Activated effector memory CD4-positive, alpha-beta T cell treated with Interleukin-2 at 50 U/mL for 16 hours (primary cell): Measurements from ENCODE around the gene ZNF160.
"Not testable (repeated sequence)": the region's sequence is repeated elsewhere in the genome, so short reads cannot be mapped to it uniquely, and the experiment has no call there.

Experiments
- DNase-seq: peaks from one replicate; pipeline ENCODE4 v3.0.0-alpha.2; 2020

Gene ZNF160

DNA sequence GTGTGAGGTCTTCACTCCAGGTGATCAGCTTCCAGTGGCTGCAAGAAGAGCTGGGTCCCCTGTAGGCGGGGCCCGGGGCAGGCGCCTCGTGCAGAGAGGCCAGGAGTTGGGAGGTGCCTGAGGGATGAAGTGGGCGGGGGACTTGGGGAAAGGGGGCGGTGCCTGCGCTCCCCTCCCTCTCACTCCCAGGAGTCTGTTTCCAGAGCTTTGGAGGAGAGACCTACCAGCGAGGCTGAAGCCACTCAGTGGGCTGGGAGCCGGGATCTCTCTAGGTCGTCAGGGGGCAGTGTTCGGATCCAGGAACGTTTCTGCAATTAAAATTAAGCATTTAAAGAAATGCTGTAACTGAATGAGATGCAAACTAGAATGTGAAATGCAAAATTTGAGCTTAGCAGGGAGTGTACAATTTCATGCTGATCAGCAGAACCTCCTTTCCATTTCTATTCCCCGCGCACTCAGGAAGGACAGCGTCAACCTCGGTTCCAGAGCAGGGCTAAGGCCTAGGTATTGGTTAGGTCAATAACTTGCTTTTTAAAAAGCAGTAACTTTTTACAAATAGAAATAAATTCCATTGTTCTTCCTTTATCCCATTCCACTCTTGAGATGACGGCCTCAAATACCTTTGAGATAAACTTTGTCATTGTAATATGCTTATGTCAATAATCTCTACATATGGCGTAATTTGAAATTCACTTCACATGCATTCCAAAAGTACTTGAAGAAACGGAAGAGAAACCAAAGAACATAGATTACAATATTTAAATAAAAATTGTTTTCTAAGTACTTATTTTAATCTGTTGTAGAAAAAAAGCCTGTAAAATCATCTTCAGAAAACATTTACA is 11.6 kb downstream of the ZNF160 start:
- no peak for DNase-seq

- DNase-seq: no peak
Measured at GRCh38 chr19:53088091-53088490, 15.1 kb downstream of the ZNF160 start.

DNA sequence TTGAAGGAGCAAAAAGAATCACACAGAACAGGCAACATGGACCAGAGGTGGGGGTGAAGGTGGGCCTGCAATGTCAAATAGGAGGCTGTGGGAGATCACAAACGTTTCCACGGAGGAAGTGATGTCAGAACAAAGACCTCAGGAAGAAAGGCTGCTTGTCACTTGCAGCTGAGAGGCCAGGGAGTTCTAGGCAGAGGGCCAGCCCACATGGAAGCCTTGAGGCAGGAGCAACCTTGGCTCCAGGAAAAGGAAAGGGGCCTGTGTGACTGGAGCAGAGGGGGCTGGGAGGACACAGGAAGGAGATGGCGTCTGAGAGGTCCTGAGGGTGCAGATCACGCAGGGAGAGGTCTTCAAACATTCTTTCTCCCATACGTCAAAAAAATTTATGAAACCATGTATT is 16.3 kb downstream of the ZNF160 start:
- DNase-seq: no peak

GRCh38 chr19:53085496-53085895 is 17.7 kb downstream of the ZNF160 start:
- no peak for DNase-seq

DNA sequence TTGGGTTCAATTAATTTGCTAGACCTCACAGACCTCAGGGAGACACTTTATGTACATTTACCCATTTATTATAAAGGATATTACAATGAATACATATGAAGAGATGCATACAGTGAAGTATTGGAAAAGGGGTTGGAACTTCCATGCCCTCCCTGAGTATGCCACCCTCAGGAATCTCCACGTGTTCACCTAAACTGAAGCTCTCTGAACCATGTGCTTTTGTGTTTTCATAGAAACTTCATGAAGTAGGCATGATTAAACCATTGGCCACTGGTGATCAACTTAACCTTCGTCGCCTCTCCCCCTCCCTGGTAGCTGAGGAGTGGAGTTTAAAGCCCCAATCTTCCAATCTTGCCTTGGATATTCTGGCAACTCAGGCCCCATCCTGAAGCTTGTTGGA is 20.3 kb downstream of the ZNF160 start:
- no peak for DNase-seq

GRCh38 chr19:53079313-53079924 is 23.8 kb downstream of the ZNF160 start:
- DNase-seq: no peak

DNA sequence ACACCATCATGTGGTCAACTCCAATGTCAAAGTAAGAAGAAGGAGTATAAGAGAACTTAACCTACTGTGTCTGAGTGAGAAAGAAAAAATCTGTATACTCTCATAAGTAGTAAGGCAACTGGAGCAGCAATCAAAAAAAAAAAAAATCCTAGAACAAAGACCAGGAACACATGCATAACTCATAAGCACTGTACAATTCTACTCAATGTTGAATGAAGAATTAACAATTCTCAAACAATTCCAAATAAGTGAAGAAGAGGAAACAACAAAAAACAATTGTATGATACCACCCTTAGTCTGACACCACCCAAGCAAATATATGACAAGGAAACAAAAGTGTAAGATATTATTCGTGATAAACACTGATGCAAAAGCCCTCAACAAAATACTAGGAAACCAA is 24.6 kb downstream of the ZNF160 start:
- DNase-seq: no peak

DNA sequence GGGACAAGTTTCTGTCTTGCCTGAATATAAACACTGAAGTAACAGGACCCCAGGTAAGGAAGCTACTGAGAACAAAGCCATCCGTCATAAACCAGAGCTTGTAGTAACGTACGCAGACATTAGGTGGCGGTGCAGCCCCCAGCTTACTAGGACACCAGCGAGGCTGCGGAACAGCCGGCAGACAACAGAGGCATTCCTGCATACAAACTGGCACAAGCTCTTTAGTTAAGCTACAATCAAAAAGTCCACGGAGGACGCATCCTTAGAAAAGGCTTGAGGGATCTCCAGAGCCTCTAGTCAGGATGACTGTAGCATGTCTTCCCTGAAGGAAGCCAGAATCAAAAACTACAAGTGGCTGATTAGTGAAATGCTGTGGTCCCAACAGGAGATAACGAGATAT is 26.2 kb downstream of the ZNF160 start:
- no peak for DNase-seq

DNA sequence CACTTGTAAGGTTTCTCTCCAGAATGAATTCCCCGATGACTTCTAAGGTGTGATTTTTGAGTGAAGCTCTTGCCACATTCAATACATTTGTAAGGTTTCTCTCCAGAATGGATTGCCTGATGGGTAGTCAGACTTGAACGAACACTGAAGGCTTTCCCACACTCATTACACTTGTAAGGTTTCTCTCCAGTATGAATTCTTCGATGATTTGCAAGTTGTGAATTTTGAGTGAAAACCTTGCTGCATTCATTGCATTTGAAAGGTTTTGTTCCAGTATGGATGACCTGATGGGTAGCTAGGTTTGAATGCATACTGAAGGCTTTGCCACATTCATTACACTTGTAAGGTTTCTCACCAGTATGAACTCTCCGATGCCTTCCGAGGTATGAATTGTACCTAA is 34.4 kb downstream of the ZNF160 start:
- no peak for DNase-seq

GRCh38 chr19:53068199-53068598 is 35.0 kb downstream of the ZNF160 start:
- no peak for DNase-seq

DNA sequence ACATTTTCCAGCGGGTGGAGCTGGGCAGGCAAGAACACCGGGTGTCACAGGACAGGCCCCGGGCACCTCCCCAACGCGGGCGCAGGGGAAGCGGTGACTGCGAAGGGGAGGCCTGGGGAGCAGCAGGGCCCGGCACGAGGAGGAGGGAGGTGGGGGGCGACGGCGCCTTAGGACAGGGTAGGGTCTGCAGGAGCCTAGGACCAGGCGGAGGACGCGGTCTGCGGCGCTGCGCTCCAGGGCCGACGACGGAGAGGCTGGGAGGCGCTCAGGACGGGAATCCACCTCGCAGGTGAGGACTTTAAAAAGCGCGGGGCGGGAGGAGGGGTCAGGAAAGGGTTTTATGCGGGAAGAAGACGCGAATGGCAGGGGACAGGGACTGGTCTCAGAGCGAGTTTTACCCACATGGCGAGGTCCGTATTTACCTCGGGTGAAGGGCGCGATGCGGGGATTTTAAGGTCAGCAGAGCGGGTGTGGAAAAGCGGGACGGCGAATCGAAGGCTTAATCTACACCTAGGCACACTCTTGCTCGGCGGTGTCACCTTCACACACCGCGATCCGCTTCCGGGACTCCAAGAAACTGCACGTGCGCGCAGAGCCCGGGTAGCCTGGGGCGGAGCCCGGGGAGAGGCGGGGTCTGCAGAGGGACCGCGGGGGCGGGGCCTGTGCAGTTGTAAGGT is 45.2 kb downstream of the ZNF160 start:
- no peak for DNase-seq

DNA sequence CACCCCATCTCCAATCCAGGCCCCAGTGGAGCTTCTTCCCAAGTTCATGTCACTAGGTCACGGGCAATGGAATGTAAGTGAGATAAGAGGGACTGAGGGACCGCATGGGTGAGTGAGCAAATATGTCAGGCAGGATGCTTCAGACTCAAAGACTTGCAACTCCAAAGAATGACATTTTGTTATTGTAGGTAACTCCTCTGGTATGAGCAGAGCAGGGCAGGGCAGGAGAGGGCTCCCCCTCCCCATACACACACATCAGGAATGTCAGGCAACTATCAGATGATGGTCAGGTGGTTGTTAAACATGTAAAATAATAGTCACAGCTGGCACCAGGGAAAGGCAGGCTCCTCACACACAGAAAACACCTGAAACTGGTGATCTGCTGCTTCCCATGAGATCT is 48.1 kb downstream of the ZNF160 start:
- no peak for DNase-seq

DNA sequence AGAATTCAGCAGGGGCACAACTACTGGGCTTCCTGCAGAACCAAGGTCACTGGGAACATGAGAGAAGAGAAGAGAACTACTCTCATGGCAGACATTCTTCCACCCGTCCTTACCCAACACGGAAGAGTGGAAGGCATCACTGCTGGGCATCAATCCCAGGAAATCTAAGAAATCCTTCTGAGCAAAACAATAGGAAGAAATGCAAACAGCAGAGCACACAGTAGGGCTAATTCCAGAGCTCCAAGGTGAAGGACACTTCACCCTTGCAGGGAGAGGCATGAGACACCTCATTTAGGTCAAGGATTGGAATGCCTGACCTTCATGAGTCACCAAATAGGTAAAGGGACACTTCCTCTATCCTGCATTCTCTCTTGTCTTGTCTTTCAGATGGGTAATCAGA is 55.8 kb downstream of the ZNF160 start:
- DNase-seq: no peak

GRCh38 chr19:53045536-53045935 is 57.7 kb downstream of the ZNF160 start:
- DNase-seq: no peak

DNA sequence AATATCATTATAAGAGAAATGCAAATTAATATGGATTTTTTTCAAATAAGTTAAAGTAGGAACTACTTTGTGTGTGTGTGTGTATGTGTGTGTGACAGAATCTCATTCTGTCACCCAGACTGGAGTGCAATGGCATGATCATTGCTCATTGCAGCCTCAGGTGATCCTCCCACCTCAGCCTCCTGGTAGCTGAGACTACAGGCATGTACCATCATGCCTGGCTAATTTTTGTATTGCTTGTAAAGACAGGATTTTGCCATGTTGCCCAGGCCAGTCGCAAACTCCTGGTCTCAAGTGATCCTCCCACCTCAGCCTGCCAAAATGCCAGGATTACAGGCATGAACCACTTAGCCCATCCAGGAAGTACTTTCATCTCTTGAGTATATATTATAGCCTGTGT is 61.9 kb downstream of the ZNF160 start:
- DNase-seq: no peak

GRCh38 chr19:53037101-53038097 is 65.8 kb downstream of the ZNF160 start:
- no peak for DNase-seq

GRCh38 chr19:53034948-53035675 is 68.1 kb downstream of the ZNF160 start:
- no peak for DNase-seq

- DNase-seq: no peak
Measured at GRCh38 chr19:53034054-53034453, 69.2 kb downstream of the ZNF160 start.

DNA sequence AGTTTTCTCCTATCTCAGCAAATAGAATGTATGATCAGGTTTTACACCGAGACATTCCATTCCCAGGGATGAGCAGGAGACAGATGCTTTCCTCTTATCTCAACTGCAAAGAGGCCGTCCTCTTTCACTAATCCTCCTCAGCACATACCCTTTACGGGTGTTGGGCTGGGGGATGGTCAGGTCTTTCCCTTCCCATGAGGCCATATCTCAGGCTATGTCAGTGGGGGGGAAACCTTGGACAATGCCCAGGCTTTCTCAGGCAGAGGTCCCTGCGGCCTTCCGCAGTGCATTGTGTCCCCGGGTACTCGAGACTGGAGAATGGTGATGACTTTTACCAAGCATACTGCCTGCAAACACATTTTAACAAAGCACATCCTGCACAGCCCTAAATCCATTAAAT is 74.9 kb downstream of the ZNF160 start:
- DNase-seq: not testable (repeated sequence)

DNA sequence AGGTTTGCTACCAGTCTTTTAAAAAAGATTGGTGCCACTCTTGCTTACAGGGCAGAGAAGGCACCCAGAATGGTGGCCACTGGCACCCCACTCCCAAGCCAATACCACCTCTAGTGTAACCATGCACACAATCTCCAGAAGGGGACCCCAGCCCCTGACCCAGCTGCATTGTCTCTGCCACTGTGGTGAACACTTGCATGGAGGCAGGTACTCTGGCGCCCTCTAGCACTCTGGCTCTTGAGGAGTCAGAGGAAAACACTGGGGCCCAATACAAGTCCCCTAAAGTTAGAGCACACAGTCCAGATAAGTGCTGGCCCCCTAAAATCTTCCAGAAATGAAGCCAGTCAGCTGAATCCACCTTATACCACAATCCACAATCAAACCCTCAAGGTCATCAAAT is 83.5 kb downstream of the ZNF160 start:
- no peak for DNase-seq
